OCI-LY3 (cell line): ENCODE data around the gene FOXJ2.
"Not testable (repeated sequence)": the region's sequence is repeated elsewhere in the genome, so short reads cannot be mapped to it uniquely, and the experiment has no call there.

Experiments
- H2AFZ ChIP-seq: fragments of 200-600, 300-600 bp; shearing (Covaris generic); 2 replicates; pipeline ENCODE4 v1.6.0; 2014; ENCODE audit warnings: antibody characterized with exemption, low read depth, low read length
- H3K27ac ChIP-seq: fragments of 200-600, 300-600 bp; sonication (generic); 2 replicates; pipeline ENCODE4 v1.5.1; 2014; ENCODE audit warnings: mild to moderate bottlenecking, low read length, moderate library complexity, mixed read lengths
- H3K27me3 ChIP-seq: fragments of 200-600, 300-600 bp; sonication (generic); 2 replicates; pipeline ENCODE4 v1.6.1; 2014; ENCODE audit warnings: low read depth, low read length, mixed read lengths
- H3K36me3 ChIP-seq: fragments of 200-600, 300-600 bp; sonication (generic); replicated peaks from 2 replicates; pipeline ENCODE3; 2014; ENCODE audit warnings: low read depth, low read length, mixed read lengths
- H3K4me1 ChIP-seq: fragments of 300-600, 200-600 bp; sonication (generic); 2 replicates; pipeline ENCODE4 v1.6.1; 2014; ENCODE audit warnings: low read length, mixed read lengths
- H3K4me2 ChIP-seq: fragments of 200-600, 300-600 bp; sonication (generic); 2 replicates; pipeline ENCODE4 v1.6.1; 2014; ENCODE audit warnings: low read length, mixed read lengths
- H3K4me3 ChIP-seq: fragments of 300-600, 200-600 bp; sonication (generic); 2 replicates; pipeline ENCODE4 v1.5.1; 2014; ENCODE audit warnings: antibody characterized with exemption, mild to moderate bottlenecking, low read length, moderate library complexity
- H3K79me2 ChIP-seq: fragments of 300-600, 200-600 bp; shearing (Covaris generic); 2 replicates; pipeline ENCODE4 v1.6.1; 2014; ENCODE audit warnings: mild to moderate bottlenecking, low read length, mixed read lengths
- H3K9ac ChIP-seq: fragments of 300-600, 200-600 bp; shearing (Covaris generic); 2 replicates; pipeline ENCODE4 v1.6.0; 2014; ENCODE audit warnings: mild to moderate bottlenecking, low read length, moderate library complexity
- H3K9me3 ChIP-seq: fragments of 200-600, 300-600 bp; shearing (Covaris generic); 2 replicates; pipeline ENCODE4 v1.6.1; 2014; ENCODE audit warnings: low read length, mixed read lengths; ENCODE audit not compliant: insufficient read depth
- H4K20me1 ChIP-seq: fragments of 200-600, 300-600 bp; sonication (generic); 2 replicates; pipeline ENCODE4 v1.6.1; 2016; ENCODE audit warnings: low read length, mixed read lengths; ENCODE audit not compliant: insufficient read depth
- EZH2phosphoT487 ChIP-seq: fragments of 200-600 bp; shearing (Covaris generic); IDR thresholded peaks from 2 replicates; pipeline ENCODE4 v1.6.1; 2018; ENCODE audit warnings: antibody characterized with exemption, mixed run types, low read depth
- TF ChIP-seq, protein P1 (sequence below): fragments of 200-600, 300-600 bp; sonication (generic); IDR thresholded peaks from 2 replicates; pipeline ENCODE4 v1.5.1; 2014; ENCODE audit warnings: antibody characterized with exemption, low read length, low read depth

FOXJ2 gene

DNA sequence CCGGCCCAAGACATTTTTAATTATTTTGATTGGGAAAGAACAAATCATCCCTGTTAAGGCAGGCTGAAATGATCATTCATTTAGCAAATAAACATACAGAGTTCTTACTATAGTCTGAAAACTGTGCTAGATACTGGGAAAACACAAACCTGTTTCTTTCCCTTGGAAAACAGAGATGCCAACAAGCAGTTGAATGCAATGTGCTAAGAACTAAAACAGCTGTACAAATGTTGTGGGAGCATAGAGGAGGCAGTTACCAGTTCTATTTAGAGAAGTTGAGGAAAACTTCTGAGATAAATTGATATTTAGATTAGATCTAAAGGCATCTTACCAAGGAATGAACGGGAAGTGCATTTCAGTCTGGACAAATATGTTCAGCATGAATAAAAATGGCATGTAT is 46.4 kb downstream of the FOXJ2 start:
- Histone ChIP-seq H2AFZ (no peak overlapping the region), H3K36me3 (no peaks in the 10 kb centered on the region), H3K9ac (no peak overlapping the region), H3K4me3 (no peak overlapping the region), H3K9me3 (no peaks in the 10 kb centered on the region), H3K27ac (no peak overlapping the region), H3K4me2 (no peak overlapping the region), H4K20me1 (0 out of 2 replicates have a peak, but pooled peaks cover 3% of the 10 kb centered on the region), H3K27me3 (no peaks in the 10 kb centered on the region), H3K79me2 (peaks cover 23% of the 10 kb centered on the region), H3K4me1 (peaks cover 36% of the 10 kb centered on the region)
- TF ChIP-seq, protein P1, sequence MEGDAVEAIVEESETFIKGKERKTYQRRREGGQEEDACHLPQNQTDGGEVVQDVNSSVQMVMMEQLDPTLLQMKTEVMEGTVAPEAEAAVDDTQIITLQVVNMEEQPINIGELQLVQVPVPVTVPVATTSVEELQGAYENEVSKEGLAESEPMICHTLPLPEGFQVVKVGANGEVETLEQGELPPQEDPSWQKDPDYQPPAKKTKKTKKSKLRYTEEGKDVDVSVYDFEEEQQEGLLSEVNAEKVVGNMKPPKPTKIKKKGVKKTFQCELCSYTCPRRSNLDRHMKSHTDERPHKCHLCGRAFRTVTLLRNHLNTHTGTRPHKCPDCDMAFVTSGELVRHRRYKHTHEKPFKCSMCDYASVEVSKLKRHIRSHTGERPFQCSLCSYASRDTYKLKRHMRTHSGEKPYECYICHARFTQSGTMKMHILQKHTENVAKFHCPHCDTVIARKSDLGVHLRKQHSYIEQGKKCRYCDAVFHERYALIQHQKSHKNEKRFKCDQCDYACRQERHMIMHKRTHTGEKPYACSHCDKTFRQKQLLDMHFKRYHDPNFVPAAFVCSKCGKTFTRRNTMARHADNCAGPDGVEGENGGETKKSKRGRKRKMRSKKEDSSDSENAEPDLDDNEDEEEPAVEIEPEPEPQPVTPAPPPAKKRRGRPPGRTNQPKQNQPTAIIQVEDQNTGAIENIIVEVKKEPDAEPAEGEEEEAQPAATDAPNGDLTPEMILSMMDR = no peak
- TF ChIP-seq EZH2phosphoT487 = no peak

DNA sequence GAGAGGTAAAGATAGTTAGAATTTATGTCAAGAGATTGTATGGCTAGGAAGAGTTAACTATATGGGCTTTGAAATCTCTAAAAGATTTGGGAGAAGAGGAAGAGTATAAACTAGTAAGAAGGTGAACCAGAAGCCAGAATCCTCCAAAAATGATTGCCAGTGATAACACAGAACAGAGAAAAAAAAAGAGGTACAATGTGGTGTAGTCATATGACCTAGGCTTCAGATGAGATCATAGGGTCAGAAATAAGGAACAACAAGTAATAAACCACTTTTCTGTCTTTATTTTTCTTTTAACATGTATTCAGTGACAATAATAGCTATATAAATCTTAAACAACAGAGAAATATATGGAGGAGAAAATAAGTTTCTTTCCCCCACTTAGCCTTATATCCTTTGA is 47.6 kb downstream of the FOXJ2 start:
- Histone ChIP-seq H3K4me2 (peak overlapping the region; percentile 82), H3K9me3 (no peaks in the 10 kb centered on the region), H3K4me1 (peaks cover 36% of the 10 kb centered on the region), H3K27ac (no peak overlapping the region), H3K27me3 (no peaks in the 10 kb centered on the region), H3K36me3 (no peaks in the 10 kb centered on the region), H4K20me1 (0 out of 2 replicates have a peak, but pooled peaks cover 3% of the 10 kb centered on the region), H2AFZ (no peak overlapping the region), H3K4me3 (no peak overlapping the region), H3K79me2 (peaks cover 35% of the 10 kb centered on the region), H3K9ac (no peak overlapping the region)
- TF ChIP-seq EZH2phosphoT487 = no peak
- TF ChIP-seq, protein P1 = no peak

- peaks cover 36% of the 10 kb centered on the region for H3K4me1 ChIP-seq
- H4K20me1 ChIP-seq = 0 out of 2 replicates have a peak, but pooled peaks cover 3% of the 10 kb centered on the region
- H3K36me3 ChIP-seq = peaks cover 5% of the 10 kb centered on the region
- peak overlapping the region; percentile 87 for H3K4me3 ChIP-seq
- no peaks in the 10 kb centered on the region for H3K27me3 ChIP-seq
- peak overlapping the region; percentile 88 for H3K27ac ChIP-seq
- H3K9ac ChIP-seq = peak overlapping the region; percentile 90
- TF ChIP-seq, protein P1 = no peak
- peak overlapping the region; percentile 82 for H3K4me2 ChIP-seq
- peaks cover 47% of the 10 kb centered on the region for H3K79me2 ChIP-seq
- H2AFZ ChIP-seq = peak overlapping the region; percentile 84
- H3K9me3 ChIP-seq = no peaks in the 10 kb centered on the region
These were observed 48.9 kb downstream of the FOXJ2 start for GRCh38 chr12:8081251-8081920.

DNA sequence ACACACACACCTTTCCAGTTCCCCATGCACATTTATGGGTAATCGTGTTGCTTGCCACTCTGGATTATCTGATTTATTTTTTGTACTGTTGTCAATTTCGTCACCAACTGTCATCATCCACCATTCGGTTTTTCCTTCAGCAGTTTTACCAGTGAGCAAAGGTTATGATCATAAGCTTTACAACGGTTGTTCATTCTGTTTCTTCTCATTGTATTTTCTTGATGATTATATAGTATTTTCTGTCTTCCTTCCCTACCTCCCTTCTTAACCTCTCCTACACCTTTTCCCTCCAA is 50.2 kb downstream of the FOXJ2 start:
- Histone ChIP-seq H3K4me2 (peak overlapping the region; percentile 82), H3K4me3 (peak overlapping the region; percentile 87), H3K36me3 (peaks cover 5% of the 10 kb centered on the region), H3K27me3 (no peaks in the 10 kb centered on the region), H4K20me1 (0 out of 2 replicates have a peak, but pooled peaks cover 3% of the 10 kb centered on the region), H3K4me1 (peaks cover 29% of the 10 kb centered on the region), H3K9ac (peak overlapping the region; percentile 90), H2AFZ (no peak overlapping the region), H3K9me3 (no peaks in the 10 kb centered on the region), H3K27ac (peak overlapping the region; percentile 88), H3K79me2 (peaks cover 57% of the 10 kb centered on the region)
- TF ChIP-seq EZH2phosphoT487 = no peak
- TF ChIP-seq, protein P1 = no peak

GRCh38 chr12:8084351-8084750 is 51.8 kb downstream of the FOXJ2 start:
- H3K27ac ChIP-seq, H4K20me1 ChIP-seq, H3K9ac ChIP-seq, H3K27me3 ChIP-seq, H2AFZ ChIP-seq, H3K9me3 ChIP-seq, H3K36me3 ChIP-seq, H3K4me3 ChIP-seq, H3K4me2 ChIP-seq: not testable (repeated sequence)
- H3K4me1 ChIP-seq = peaks cover 36% of the 10 kb centered on the region
- H3K79me2 ChIP-seq = peaks cover 73% of the 10 kb centered on the region
